Stimulated activated effector memory CD8-positive, alpha-beta T cell treated with anti-CD3 and anti-CD28 coated beads, Interleukin-12 subunit alpha, Interleukin-12 subunit beta, amount 100 ng/mL, for 72 hours (primary cell): ENCODE data around the gene TMEM53.

Source experiments
- ATAC-seq: fragments of 150-1000 bp; cut with Tn5 transposase; 2 replicates; pipeline ENCODE4 v1.10.0; 2021
- DNase-seq, 2 donors: peaks; one replicate each; pipeline ENCODE4 v3.0.0; 2021 to 2022; ENCODE audit warnings: low spot score in 2 of 2
- H3K27ac Mint-ChIP-seq: one replicate; pipeline ENCODE4 v1.8.0; 2022; ENCODE audit warnings: mild to moderate bottlenecking, mixed read lengths
- H3K36me3 Mint-ChIP-seq: one replicate; pipeline ENCODE4 v1.8.0; 2022; ENCODE audit warnings: mild to moderate bottlenecking, mixed read lengths
- H3K4me1 Mint-ChIP-seq: one replicate; pipeline ENCODE4 v1.8.0; 2022; ENCODE audit warnings: mixed read lengths
- H3K4me3 Mint-ChIP-seq: one replicate; pipeline ENCODE4 v1.8.0; 2022; ENCODE audit warnings: mild to moderate bottlenecking, mixed read lengths
- H3K9me3 Mint-ChIP-seq: one replicate; pipeline ENCODE4 v1.8.0; 2022; ENCODE audit warnings: mixed read lengths

The TMEM53 gene

GRCh38 chr1:44603718-44604117 is 70.6 kb downstream of the TMEM53 start:
- no peak for ATAC-seq
- H3K9me3 Mint-ChIP-seq: no peaks in the 10 kb centered on the region
- H3K36me3 Mint-ChIP-seq: no peaks in the 10 kb centered on the region
- no peak overlapping the region for H3K27ac Mint-ChIP-seq
- no peak overlapping the region for H3K4me3 Mint-ChIP-seq
- H3K4me1 Mint-ChIP-seq: no peaks in the 10 kb centered on the region
- no peak for DNase-seq
